Measurements from ENCODE around the gene MSMB. TPM values are rescaled to one million over a fixed set of nuclear protein-coding genes. Genes with fewer than 3 reads are reported as not detected.
"Not testable (repeated sequence)": the region's sequence is repeated elsewhere in the genome, so short reads cannot be mapped to it uniquely, and the experiment has no call there.

MSMB gene
- total RNA-seq, 1 experiment from 2014 or later = not detected

- no peak overlapping the region for H2AFZ ChIP-seq
- DNase-seq = no peak
- H3K36me3 ChIP-seq (ENCODE audit: low read depth) = peaks cover 51% of the 10 kb centered on the region
- H3K4me2 ChIP-seq = no peak overlapping the region
- H3K27ac ChIP-seq = no peak overlapping the region
- peaks cover 28% of the 10 kb centered on the region for H3F3A ChIP-seq (ENCODE audit: insufficient read depth, low read depth)
- BruUV-seq (replicated peaks) = no TSS peak
- no peaks in the 10 kb centered on the region for H3K4me1 ChIP-seq (replicated peaks; ENCODE audit: insufficient read depth)
- no peaks in the 10 kb centered on the region for H3K9me2 ChIP-seq (ENCODE audit: insufficient read depth)
- no peak overlapping the region for H3K4me3 ChIP-seq
- CTCF ChIA-PET = no interaction called here
- H4K20me1 ChIP-seq (ENCODE audit: insufficient read depth) = peaks cover 29% of the 10 kb centered on the region
- H3K9me3 ChIP-seq (ENCODE audit: insufficient read depth, low read depth) = peaks cover 3% of the 10 kb centered on the region; the same call in 1 of the 2 replicates
- no peak for TF ChIP-seq EZH2 (IDR thresholded peaks at IDR 0.05; ENCODE audit: low read depth)
- no peak for TF ChIP-seq CTCF (conservative IDR thresholded peaks at IDR 0.05)
- POLR2A ChIA-PET (ENCODE audit: unreplicated experiment) = no interaction called here
- H3K79me2 ChIP-seq (ENCODE audit: low read depth) = no peaks in the 10 kb centered on the region
- no peaks in the 10 kb centered on the region for H3K27me3 ChIP-seq (ENCODE audit: insufficient read depth, low read depth)
- intact Hi-C loops (cut with micrococcal nuclease; ENCODE audit: unreplicated experiment) = no loop called here
Measured at GRCh38 chr10:46000538-46000937, 45.5 kb downstream of the MSMB start.

DNA sequence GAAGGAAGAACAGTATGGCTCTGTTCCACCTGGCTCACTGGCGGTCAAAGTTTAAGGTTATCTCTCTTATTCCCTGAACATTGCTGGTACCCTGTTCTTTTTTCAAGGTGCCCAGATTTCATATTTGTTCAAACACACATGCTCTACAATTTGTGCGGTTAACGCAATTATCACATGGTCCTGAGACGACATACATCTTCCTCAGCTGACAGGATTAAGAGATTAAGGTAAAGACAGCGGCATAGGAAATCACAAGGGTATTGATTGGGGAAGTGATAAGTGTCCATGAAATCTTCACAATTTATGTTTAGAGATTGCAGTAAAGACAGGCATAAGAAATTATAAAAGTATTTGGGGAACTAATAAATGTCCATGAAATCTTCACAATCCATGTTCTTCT is 46.1 kb downstream of the MSMB start:
- H3K27ac ChIP-seq; H3K9me3 ChIP-seq (ENCODE audit: insufficient read depth, low read depth); H3K4me2 ChIP-seq; H3K4me1 ChIP-seq (replicated peaks; ENCODE audit: insufficient read depth); BruUV-seq (replicated peaks); intact Hi-C loops (cut with micrococcal nuclease; ENCODE audit: unreplicated experiment); H3K79me2 ChIP-seq (ENCODE audit: low read depth); H3K9me2 ChIP-seq (ENCODE audit: insufficient read depth); POLR2A ChIA-PET (ENCODE audit: unreplicated experiment); CTCF ChIA-PET; H3K27me3 ChIP-seq (ENCODE audit: insufficient read depth, low read depth); H2AFZ ChIP-seq; DNase-seq; H3K4me3 ChIP-seq: not testable (repeated sequence)
- Histone ChIP-seq H3F3A (ENCODE audit: insufficient read depth, low read depth) (peaks cover 22% of the 10 kb centered on the region; the same call in 1 of the 2 replicates), H4K20me1 (ENCODE audit: insufficient read depth) (peaks cover 25% of the 10 kb centered on the region), H3K36me3 (ENCODE audit: low read depth) (peaks cover 50% of the 10 kb centered on the region)

- Histone ChIP-seq H3F3A (ENCODE audit: insufficient read depth, low read depth) (peaks cover 7% of the 10 kb centered on the region; the same call in 1 of the 2 replicates), H3K27ac (no peak overlapping the region), H3K9me2 (ENCODE audit: insufficient read depth) (no peaks in the 10 kb centered on the region), H3K4me1 (replicated peaks; ENCODE audit: insufficient read depth) (no peaks in the 10 kb centered on the region), H3K9me3 (ENCODE audit: insufficient read depth, low read depth) (peaks cover 3% of the 10 kb centered on the region; the same call in 1 of the 2 replicates), H3K4me2 (no peak overlapping the region), H3K36me3 (ENCODE audit: low read depth) (peaks cover 52% of the 10 kb centered on the region), H3K4me3 (no peak overlapping the region), H2AFZ (no peak overlapping the region), H3K79me2 (ENCODE audit: low read depth) (0 out of 2 replicates have a peak, but pooled peaks cover 4% of the 10 kb centered on the region), H3K27me3 (ENCODE audit: insufficient read depth, low read depth) (no peaks in the 10 kb centered on the region), H4K20me1 (ENCODE audit: insufficient read depth) (peaks cover 16% of the 10 kb centered on the region)
- TF ChIP-seq EZH2 (IDR thresholded peaks at IDR 0.05; ENCODE audit: low read depth) = no peak
- TF ChIP-seq CTCF (conservative IDR thresholded peaks at IDR 0.05) = no peak
- BruUV-seq (replicated peaks) = no TSS peak
- intact Hi-C loops (cut with micrococcal nuclease; ENCODE audit: unreplicated experiment) = no loop called here
- DNase-seq = no peak
- ChIA-PET CTCF (interaction anchor here (0.7 kb wide), 1 partner anchor 1019 kb away, joined by 3 read pairs; no protein-coding TSS in a partner anchor), POLR2A (ENCODE audit: unreplicated experiment) (no interaction called here)
Measured at GRCh38 chr10:45997994-45998763, 47.9 kb downstream of the MSMB start.

Measured in PC-9 (cell line).